AG09309 (cell line): ENCODE results near the gene CNOT6.

Source experiments
- DNase-seq: peaks from one replicate; pipeline ENCODE4 v3.0.0-alpha.2; 2010; ENCODE audit warnings: low read depth
- H3K4me3 ChIP-seq: 2 replicates; pipeline ENCODE4 v1.5.1; 2011; ENCODE audit warnings: mild to moderate bottlenecking, low read depth, low read length, moderate library complexity; ENCODE audit not compliant: control insufficient read depth
- CTCF ChIP-seq: IDR thresholded peaks from 2 replicates; pipeline ENCODE4 v1.5.1; 2011; ENCODE audit warnings: mild to moderate bottlenecking, low read depth, low read length, inconsistent platforms; ENCODE audit not compliant: insufficient read depth, control insufficient read depth; ENCODE audit errors: missing control alignments

Gene CNOT6

GRCh38 chr5:180532268-180532667 is 38.1 kb downstream of the CNOT6 start:
- no peak for TF ChIP-seq CTCF
- no peak for DNase-seq
- H3K4me3 ChIP-seq: no peak overlapping the region

DNA sequence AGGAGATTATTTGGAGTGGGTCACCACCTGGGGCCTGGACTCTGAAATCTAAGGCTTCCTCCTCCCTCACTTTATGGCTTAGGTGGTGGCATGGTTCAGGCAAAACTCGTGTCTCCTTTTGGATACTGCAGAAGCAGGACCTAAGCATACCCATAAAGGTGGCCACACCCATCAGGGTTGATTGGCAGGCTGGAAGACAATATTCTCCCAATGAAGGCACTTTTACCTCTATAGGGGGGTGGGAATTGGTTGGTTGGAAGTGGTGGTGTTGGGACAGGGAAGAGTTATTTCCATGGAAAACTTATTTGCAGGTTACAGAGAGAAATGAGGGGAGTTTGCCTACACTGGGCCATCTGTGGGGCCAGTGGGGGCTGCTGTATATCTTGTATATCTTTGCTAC is 39.7 kb downstream of the CNOT6 start:
- DNase-seq: no peak
- no peak for TF ChIP-seq CTCF
- no peak overlapping the region for H3K4me3 ChIP-seq

GRCh38 chr5:180535573-180535972 is 41.4 kb downstream of the CNOT6 start:
- DNase-seq: no peak
- TF ChIP-seq CTCF: no peak
- H3K4me3 ChIP-seq: no peak overlapping the region

DNA sequence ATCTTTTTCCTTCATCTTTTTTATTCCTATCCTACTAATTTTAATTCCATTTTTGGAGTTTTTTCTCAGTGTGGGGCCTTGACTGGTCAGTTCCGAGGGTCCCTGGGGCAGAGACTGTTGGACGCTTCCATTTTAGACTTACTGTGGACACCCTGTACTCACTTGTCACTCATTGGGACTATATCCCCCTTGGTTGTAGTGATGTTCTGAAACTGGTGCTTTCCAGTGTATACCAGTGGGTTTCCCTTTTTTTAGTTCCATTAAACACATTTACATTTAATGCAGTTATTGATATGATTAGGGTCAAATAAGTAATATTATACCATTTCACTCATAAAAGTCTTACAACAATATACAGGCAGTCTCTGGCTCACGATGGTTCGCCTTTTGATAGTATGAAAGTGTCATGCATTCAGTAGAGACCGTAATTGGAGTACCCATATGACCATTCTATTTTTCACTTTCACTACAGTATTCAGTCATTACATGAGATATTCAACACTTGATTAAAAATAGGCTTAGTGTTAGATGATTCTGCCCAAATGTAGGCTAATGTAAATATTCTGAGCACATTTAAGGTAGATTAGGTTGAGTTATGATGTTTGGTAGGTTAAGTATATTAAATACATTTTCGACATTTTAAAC is 46.0 kb downstream of the CNOT6 start:
- no peak overlapping the region for H3K4me3 ChIP-seq
- TF ChIP-seq CTCF: no peak
- DNase-seq: no peak

DNA sequence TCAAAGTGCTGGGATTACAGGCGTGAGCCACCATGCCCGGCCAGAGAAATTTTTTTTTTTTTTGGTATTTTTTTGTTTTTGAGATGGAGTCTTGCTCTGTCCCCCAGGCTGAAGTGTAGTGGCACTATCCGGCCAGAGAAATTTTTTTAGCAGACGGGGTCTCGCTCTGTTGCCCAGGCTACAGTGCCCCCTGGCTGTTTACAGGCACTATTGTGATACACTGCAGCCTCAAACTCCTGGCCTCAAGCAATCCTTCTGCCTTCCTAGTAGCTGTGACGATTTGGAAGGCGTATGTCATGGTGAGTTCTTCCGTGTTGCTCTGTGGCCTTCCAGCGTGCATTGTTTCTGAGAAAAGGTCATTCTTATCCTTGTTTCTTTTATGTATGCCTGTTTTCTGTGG is 47.5 kb downstream of the CNOT6 start:
- TF ChIP-seq CTCF: no peak
- H3K4me3 ChIP-seq: no peak overlapping the region
- DNase-seq: no peak

DNA sequence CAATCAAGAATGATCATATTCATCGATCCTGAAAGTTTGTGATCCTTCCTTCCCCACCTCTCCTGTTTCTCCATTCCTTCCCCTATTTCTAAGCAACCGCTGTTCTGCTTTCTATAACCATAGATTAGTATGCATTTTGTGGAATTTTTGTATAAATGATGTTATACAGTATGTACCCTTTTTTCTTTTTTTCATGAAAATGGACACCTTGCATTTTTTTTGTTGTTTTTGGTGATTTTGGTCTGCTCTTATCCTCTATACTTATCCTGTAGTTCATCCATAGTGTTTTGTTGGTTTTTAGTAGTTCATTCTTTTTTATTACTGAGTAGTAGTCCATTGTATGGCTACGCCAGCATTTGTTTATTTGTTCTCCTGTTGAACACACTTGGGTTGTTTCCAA is 51.1 kb downstream of the CNOT6 start:
- DNase-seq: no peak
- H3K4me3 ChIP-seq: no peak overlapping the region
- TF ChIP-seq CTCF: no peak

DNA sequence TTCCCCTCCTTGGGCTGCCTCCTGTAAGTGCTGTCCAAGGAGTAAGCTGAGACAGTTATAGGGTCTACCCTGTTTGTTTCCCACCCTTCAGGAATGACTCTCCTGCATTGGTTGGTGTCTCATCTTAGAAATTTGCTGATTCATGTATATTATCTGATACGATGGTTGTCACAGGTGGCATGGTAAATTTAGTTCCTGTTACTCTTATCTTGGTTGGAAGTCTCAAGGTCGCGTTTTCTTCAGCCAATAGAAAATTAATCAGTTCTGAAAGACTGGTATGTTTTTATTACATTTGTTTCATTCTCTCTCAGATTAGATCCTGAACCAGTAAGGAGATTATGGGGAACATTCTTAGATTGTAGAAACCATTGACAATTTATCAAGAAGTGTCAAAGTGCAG is 54.4 kb downstream of the CNOT6 start:
- no peak overlapping the region for H3K4me3 ChIP-seq
- no peak for TF ChIP-seq CTCF
- no peak for DNase-seq
